Activated CD8-positive, alpha-beta memory T cell treated with anti-CD3 and anti-CD28 coated beads, Interleukin-2, amount 50 U/mL, for 4 hours (primary cell): ENCODE results near the gene NUP107.
A peak's percentile ranks its signal among the peaks of the same experiment; 100 is the strongest.

ENCODE experiments used
- DNase-seq: peaks from one replicate; pipeline ENCODE4 v3.0.0-alpha.2; 2020

The NUP107 gene

GRCh38 chr12:68743356-68743755 lies 56.6 kb downstream of the NUP107 start:
- DNase-seq, result no peak

DNA sequence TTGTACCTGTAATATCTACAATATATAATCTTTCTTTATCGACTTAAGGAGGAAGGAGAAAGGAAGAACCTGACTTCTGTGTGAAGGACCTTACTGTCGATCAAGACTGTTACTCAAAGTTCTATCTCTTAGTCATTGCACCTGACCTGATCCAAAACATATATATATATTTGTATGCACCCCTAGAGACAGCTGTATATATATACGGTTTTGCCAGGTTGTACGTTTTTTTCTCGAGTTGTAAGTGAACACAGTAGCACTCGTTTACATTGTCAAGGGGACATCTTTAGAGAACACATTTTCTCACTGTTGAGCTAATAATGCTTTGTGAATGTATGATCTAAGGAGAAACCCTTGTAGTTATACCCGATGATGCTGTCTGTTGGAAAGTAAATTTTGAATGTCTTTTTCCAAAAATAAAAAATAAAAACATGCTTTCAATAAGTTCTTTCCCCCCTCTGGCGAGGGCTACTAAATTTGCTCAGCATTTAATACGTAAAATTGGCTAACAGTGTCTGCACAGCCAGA lies 58.7 kb downstream of the NUP107 start:
- DNase-seq, result no peak

GRCh38 chr12:68745904-68746571 lies 59.3 kb downstream of the NUP107 start, which contains the start of gene SLC35E3:
SLC35E3 (plus strand) TSS chr12:68746176; CDS start chr12:68746378, 202 bp downstream.
- DNase-seq, result peak; percentile 88

GRCh38 chr12:68746572-68747180 lies 59.9 kb downstream of the NUP107 start:
- DNase-seq, result peak; percentile 28

DNA sequence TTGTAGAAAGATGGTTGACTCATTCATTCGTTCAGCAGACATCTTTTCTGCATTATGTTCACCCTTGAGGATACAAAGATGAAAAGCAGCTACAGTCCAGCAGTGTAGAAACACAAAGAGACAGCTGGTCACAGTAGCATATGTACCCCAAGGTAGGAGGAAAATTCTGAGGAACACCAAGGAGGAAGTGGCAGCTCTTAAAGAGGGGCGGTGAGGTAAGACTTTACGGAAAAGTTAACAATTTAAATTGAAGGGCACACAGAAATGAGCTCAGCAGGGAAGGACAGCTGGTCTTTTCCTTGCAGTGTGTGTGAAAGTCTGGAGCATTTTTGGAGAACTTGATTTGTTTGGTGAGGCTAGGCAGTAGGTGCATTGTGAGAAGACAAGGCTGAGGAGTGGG lies 62.7 kb downstream of the NUP107 start:
- no peak for DNase-seq

GRCh38 chr12:68749861-68750260 lies 63.1 kb downstream of the NUP107 start:
- no peak for DNase-seq

DNA sequence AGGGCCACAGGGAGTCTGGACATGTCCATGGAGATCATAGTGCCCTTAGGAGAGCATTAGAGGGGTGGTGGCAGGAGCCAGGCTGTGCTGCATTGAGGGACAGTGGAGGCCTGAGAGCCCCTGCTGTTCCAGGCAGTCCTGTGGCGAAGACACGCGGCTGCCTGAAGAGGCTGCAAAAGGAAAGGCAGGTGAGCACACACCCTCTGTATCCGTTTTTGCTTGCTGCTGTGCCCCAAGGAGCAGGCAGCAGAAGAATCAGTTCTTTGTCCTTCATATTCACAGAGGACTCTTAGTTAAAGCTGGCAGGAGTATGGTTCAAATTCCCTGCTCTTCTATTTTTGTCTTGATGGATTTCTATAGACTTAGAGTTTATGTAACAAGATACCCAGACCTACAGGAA lies 63.7 kb downstream of the NUP107 start:
- DNase-seq, result no peak

- DNase-seq, result no peak
Measured at GRCh38 chr12:68755536-68756243, 68.9 kb downstream of the NUP107 start.

- no peak for DNase-seq
Measured at GRCh38 chr12:68759852-68760251, 73.1 kb downstream of the NUP107 start.

DNA sequence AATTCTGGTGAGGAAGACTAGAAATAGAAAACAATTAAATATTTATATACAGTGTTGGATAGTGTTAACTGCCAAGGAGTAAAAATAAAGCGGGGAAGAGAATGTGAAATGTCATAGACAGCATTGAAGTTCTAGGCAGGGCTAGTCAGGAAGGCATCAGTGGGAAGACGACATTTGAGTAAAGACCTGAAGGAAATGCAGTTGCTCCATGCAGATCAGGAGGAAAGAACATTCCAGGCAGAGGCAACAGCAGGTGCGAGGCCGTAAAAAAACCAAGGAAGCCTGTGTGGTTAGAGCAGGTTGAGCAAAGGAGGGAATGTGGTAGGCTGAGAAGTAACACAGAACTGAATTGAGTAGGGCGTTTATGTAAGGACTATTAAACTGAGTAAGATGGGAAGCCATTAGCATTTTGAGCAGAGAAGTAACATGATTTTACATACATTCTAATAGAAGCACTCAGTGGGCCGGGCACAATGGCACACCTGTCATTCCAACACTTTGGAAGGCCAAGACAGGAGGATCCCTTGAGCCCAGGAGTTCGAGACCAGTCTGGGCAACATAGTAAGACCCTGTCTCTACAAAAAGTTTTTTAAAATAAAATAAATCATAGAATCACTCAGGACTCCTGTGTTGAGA lies 74.1 kb downstream of the NUP107 start:
- no peak for DNase-seq

DNA sequence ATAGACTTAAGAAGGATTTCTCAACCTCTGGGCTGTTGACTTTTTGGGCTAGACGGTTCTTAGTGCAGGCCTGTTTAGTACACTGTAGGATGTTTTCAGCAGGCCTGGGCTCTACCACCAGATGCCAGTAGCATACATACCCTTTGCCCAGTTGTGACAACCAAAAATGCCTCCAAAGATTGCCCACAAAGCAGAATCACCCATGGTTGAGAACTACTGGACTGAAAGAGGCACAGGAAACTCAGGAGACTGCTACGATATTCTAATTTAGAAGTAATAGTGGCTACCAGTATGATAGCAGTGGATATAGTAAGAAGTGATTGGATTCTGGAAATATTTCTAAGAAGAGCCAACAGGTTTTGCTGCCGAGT lies 74.6 kb downstream of the NUP107 start:
- no peak for DNase-seq

DNA sequence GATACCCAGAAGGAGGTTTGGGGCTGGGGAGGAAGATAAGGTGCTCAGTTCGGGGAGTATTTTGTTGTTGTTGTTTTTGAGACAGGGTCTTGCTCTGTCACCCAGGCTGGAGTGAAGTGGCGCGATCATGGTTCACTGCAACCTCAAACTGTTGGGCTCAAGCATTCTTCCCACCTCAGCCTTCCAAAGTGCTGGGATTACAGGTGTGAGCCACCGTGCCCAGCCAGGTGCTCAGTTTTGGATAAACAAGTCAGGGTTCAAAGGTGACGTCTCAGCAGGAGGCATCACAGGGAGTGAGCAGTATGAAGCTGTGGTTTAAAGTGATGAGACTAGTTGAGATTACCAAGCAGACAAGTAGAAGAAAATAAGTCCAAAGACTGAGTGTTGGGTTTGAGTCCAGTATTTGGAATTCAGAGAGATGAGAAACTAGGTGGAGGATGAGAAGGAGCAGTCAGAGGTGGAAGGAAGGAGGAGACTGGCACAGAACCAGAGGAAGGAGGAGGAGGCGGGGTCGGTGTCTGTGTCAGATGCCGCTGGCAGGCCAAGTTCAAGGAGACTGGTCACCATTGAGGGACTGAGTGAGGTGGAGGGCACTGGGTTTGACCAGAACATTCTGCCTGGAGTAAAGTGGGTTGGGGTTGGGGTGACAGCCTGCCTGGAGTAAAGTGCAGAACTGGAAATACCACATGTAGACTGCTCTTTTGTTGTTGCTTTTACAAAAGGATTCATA lies 75.3 kb downstream of the NUP107 start:
- DNase-seq, result no peak

DNA sequence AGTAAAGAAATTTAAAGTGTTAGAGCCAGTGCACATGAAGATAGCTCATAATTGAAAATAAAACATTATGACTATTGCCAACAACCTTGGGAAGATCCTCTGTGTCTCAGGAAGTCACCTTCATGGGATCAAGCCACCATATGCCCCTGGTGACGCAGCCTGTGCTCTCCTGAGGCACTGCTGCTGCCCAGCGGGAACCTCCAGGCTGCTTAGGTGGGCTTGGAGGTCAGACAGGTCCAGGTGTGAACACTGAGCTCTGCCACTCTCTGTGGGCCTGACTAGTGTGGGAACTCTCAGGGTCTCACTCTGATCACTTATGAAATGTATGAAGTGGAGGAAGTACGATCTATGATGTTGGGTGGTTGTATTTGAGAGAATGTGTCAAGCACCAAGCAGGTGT lies 75.9 kb downstream of the NUP107 start:
- DNase-seq, result no peak

DNA sequence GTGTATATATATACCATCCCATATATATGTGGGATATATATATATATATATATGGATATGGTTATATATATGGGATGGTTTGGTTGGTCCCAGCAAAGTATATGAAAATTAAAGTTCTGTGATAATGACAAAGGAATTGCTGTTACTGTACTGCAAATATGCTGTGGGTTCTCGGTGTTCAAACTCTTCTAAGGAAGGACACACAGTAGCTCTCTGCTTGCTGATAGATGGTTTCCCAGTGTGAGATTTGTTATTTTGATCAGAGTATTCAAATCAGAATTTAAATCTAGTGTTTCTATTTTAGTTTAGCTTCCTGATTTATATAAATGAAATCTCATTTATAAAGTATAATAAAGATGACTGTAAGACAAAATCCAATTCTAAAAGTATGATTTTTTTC lies 78.9 kb downstream of the NUP107 start:
- DNase-seq, result no peak

DNA sequence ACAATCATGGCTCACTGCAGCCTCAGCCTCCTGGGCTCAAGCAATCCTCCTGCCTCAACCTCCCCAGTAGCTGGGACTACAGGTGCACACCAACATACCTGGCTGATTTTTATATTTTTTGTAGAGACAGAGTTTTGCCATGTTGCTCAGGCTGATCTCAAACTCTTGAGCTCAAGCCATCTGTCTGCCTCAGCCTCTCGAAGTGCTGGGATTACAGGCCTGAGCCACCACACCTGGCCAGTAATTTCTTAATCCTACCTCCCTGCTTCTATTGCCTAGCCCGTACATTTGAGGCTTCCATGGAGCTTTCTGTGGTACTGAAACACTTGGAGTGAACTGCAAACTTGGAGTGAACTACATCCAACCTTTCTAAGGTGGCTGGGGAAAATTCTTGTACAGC lies 79.9 kb downstream of the NUP107 start:
- DNase-seq, result no peak

DNA sequence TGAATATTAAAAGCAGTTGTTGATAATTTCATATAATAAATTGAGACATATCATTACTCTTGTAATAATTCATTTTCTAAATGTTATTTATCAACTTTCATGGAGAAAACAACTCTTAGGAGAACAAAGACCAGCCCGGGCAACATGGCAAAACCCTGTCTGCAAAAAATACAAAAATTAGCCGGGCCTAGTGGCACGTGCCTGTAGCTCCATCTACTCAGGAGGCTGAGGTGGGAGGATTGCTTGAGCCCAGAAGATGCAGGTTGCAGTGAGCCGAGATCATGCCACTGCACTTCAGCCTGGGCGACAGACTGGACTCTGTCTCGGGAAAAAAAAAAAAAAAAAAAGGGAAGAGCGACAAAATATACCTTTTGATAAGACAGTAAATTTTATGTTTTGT lies 80.4 kb downstream of the NUP107 start:
- DNase-seq, result no peak

DNA sequence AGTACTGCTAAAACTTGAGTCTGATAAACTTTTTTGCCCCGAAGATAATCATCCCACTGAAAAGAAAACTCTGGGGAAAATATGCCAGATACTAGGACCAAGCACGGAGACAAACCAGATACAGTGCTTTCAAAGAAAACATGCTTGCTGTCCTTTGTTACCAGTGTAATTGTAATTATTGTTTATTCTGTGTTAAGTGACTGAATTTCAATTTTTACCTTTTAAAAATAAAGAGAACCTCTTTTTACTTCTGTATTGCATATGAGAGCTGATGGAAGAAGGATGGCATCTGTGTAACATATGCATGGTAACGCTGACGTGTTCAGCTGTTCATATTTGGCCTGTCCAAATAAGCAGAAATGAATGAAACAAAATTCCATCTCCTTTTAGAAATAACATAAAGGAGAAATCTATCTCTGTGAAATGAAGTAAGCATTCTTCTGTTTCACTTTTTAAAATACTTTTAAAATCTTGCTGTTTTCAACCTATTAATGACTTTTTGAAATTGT lies 81.7 kb downstream of the NUP107 start:
- no peak for DNase-seq

GRCh38 chr12:68769941-68770340 lies 83.2 kb downstream of the NUP107 start:
- DNase-seq, result no peak

GRCh38 chr12:68771223-68771925 lies 84.6 kb downstream of the NUP107 start:
- DNase-seq, result no peak

GRCh38 chr12:68772714-68773113 lies 85.9 kb downstream of the NUP107 start:
- no peak for DNase-seq

DNA sequence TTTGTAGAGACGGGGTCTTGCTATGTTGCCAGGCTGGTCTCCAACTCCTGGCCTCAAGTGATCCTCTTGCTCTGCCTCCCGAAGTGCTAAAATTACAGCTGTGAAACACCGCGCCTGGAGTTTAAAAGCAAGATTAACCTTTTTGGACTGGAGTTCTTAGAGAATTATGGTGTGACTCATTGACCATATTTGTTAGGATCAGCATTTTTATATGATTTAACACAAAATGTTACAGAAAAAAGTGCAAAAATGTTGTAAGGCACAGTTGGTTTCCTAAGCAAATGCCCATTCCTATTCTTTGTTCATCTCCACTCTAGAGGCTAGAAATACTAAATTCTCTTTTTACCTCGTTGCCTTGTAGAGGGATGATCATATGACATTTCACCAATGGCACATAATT lies 86.8 kb downstream of the NUP107 start:
- no peak for DNase-seq

DNA sequence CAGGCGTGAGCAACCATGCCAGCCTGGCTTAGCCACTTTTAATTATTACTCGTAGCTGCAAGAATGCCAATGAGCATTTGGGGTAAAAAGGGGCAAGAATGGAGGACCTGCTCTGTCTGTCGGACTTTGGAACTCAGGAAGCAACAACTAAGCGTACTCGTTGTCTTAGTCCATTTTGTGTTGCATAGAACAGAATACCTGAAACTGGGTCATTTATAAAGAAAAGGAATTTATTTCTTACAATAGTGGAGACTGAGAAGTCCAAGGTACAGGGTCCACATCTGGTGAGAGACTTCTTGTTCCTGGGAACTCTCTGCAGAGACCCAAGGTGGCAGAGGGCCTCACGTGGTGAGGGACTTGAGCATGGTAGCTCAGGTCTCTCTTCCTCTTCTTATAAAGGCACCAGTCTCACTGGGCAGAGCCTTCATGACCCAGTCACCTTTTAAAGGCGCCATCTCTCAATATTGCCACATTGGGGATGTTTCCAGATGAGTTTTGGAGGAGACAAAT lies 88.4 kb downstream of the NUP107 start:
- no peak for DNase-seq
